Ishikawa (cell line): ENCODE measurements around the gene RCOR3.

Experiments
- CEBPB ChIP-seq: IDR thresholded peaks from 2 replicates; pipeline ENCODE4 v1.6.1; 2012
- CREB1 ChIP-seq: IDR thresholded peaks from 2 replicates; pipeline ENCODE4 v1.6.1; 2012; ENCODE audit warnings: low read depth
- EGR1 ChIP-seq: IDR thresholded peaks from 2 replicates; pipeline ENCODE4 v1.6.1; 2012
- EP300 ChIP-seq: IDR thresholded peaks from 2 replicates; pipeline ENCODE4 v1.6.1; 2012; ENCODE audit warnings: borderline replicate concordance
- FOXM1 ChIP-seq: IDR thresholded peaks from 2 replicates; pipeline ENCODE4 v1.6.1; 2012; ENCODE audit warnings: low read depth, borderline replicate concordance
- MAX ChIP-seq: IDR thresholded peaks from 2 replicates; pipeline ENCODE4 v1.6.1; 2012
- NFIC ChIP-seq: IDR thresholded peaks from 2 replicates; pipeline ENCODE4 v1.6.1; 2012
- RAD21 ChIP-seq: IDR thresholded peaks from 2 replicates; pipeline ENCODE4 v1.6.1; 2012; ENCODE audit warnings: low read depth
- TAF1 ChIP-seq: IDR thresholded peaks from 2 replicates; pipeline ENCODE4 v1.6.1; 2012; ENCODE audit warnings: low read depth, mild to moderate bottlenecking
- TCF12 ChIP-seq: IDR thresholded peaks from 2 replicates; pipeline ENCODE4 v1.6.1; 2012; ENCODE audit warnings: low read depth
- TEAD4 ChIP-seq: IDR thresholded peaks from 2 replicates; pipeline ENCODE4 v1.6.1; 2012
- USF1 ChIP-seq: IDR thresholded peaks from 2 replicates; pipeline ENCODE4 v1.6.1; 2012
- YY1 ChIP-seq: IDR thresholded peaks from 2 replicates; pipeline ENCODE4 v1.6.1; 2012; ENCODE audit warnings: low read depth
- ZBTB7A ChIP-seq: IDR thresholded peaks from 2 replicates; pipeline ENCODE4 v1.6.1; 2012; ENCODE audit warnings: low read depth
- TF ChIP-seq, protein P1 (sequence below): IDR thresholded peaks from 2 replicates; pipeline ENCODE4 v1.6.1; 2012; ENCODE audit warnings: low read depth, mild to moderate bottlenecking

RCOR3 gene

GRCh38 chr1:211336161-211336560, 77.0 kb downstream of the RCOR3 start:
- TF ChIP-seq TEAD4: no peak
- no peak for TF ChIP-seq TAF1
- TF ChIP-seq CREB1: no peak
- no peak for TF ChIP-seq FOXM1
- no peak for TF ChIP-seq TCF12

DNA sequence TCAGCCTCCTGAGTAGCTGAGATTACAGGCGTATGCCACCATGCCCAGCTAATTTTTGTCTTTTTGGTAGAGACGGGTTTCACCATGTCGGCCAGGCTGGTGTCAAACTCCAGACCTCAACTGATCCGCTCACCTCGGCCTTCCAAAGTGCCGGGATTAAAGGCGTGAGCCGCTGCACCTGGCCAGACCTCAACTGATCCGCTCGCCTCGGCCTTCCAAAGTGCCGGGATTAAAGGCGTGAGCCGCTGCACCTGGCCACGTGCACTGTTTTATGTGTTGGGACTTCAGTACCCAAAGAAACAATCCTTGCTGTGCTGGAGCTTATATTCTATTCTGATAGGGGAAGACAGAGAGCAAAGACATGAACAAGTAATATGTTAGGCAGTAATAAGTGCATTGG, 77.6 kb downstream of the RCOR3 start:
- TF ChIP-seq CREB1: no peak
- TF ChIP-seq FOXM1: no peak
- no peak for TF ChIP-seq TAF1
- no peak for TF ChIP-seq TEAD4
- no peak for TF ChIP-seq EP300
- TF ChIP-seq, protein P1, sequence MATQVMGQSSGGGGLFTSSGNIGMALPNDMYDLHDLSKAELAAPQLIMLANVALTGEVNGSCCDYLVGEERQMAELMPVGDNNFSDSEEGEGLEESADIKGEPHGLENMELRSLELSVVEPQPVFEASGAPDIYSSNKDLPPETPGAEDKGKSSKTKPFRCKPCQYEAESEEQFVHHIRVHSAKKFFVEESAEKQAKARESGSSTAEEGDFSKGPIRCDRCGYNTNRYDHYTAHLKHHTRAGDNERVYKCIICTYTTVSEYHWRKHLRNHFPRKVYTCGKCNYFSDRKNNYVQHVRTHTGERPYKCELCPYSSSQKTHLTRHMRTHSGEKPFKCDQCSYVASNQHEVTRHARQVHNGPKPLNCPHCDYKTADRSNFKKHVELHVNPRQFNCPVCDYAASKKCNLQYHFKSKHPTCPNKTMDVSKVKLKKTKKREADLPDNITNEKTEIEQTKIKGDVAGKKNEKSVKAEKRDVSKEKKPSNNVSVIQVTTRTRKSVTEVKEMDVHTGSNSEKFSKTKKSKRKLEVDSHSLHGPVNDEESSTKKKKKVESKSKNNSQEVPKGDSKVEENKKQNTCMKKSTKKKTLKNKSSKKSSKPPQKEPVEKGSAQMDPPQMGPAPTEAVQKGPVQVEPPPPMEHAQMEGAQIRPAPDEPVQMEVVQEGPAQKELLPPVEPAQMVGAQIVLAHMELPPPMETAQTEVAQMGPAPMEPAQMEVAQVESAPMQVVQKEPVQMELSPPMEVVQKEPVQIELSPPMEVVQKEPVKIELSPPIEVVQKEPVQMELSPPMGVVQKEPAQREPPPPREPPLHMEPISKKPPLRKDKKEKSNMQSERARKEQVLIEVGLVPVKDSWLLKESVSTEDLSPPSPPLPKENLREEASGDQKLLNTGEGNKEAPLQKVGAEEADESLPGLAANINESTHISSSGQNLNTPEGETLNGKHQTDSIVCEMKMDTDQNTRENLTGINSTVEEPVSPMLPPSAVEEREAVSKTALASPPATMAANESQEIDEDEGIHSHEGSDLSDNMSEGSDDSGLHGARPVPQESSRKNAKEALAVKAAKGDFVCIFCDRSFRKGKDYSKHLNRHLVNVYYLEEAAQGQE: no peak
- no peak for TF ChIP-seq RAD21
- TF ChIP-seq TCF12: no peak
- no peak for TF ChIP-seq MAX
- TF ChIP-seq EGR1: no peak
- no peak for TF ChIP-seq ZBTB7A
- no peak for TF ChIP-seq NFIC
- no peak for TF ChIP-seq CEBPB
- no peak for TF ChIP-seq YY1
- no peak for TF ChIP-seq USF1

- TF ChIP-seq FOXM1: no peak
- TF ChIP-seq, protein P1: no peak
- TF ChIP-seq TAF1: no peak
- TF ChIP-seq USF1: no peak
- TF ChIP-seq MAX: no peak
- no peak for TF ChIP-seq CEBPB
- TF ChIP-seq RAD21: no peak
- TF ChIP-seq YY1: no peak
- TF ChIP-seq CREB1: no peak
- no peak for TF ChIP-seq TEAD4
- TF ChIP-seq EP300: no peak
These were observed 78.5 kb downstream of the RCOR3 start for GRCh38 chr1:211337430-211338223.

- TF ChIP-seq TCF12 (no peak), RAD21 (no peak), ZBTB7A (no peak), TEAD4 (no peak), YY1 (no peak), USF1 (no peak), CREB1 (no peak), MAX (no peak), EGR1 (no peak), TAF1 (no peak), FOXM1 (no peak), CEBPB (no peak), EP300 (no peak), NFIC (no peak)
- TF ChIP-seq, protein P1: no peak
These were observed 79.1 kb downstream of the RCOR3 start for GRCh38 chr1:211338224-211338620.
